ENCODE results near the gene AHSA1.
A peak's percentile ranks its signal among the peaks of the same experiment; 100 is the strongest.
"Not testable (repeated sequence)": the region's sequence is repeated elsewhere in the genome, so short reads cannot be mapped to it uniquely, and the experiment has no call there.

The AHSA1 gene

DNA sequence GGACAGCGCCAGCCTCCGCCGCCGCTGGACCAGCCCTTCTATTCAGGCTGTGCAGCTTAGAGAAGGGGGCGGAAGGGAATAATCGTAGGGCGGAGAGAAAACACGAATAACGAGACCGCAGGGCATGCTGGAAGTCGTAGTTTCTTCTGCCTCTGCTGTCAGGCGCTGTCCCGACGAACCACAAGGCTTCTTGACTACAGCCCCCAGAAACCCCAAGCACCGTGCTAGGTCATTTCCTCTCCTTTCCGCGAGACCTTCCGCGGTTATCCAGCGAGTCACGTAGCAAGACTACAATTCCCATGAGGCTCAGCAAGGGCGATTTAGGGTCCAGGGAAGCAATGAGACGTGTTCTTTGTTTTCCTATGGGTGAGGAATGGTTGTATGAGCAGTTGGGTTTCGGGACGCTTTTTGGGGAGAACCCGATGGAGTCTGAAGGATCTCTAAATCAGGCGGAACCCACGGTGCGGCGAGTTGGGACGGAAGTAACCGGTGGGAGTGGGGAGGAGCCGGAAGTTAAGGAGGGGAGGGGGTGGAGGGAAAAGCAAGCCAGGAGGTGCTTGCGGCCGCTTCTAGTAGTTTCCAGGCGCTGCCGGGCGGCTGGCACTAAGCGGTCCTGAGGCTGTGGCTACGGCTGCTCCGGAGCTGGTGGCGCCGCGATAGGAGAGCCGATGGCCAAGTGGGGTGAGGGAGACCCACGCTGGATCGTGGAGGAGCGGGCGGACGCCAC lies at the start of gene AHSA1, which contains the start of gene VIPAS39:
TSS of gene AHSA1 (plus strand) at position 572 of the 727 bp plus-strand sequence. CDS start at position 669, 97 bp downstream.
TSS of gene VIPAS39 (minus strand) at position 80 of the 727 bp plus-strand sequence. CDS start 3,499 bp downstream, outside the sequence.
- DNase-seq = peak; percentile 98

DNA sequence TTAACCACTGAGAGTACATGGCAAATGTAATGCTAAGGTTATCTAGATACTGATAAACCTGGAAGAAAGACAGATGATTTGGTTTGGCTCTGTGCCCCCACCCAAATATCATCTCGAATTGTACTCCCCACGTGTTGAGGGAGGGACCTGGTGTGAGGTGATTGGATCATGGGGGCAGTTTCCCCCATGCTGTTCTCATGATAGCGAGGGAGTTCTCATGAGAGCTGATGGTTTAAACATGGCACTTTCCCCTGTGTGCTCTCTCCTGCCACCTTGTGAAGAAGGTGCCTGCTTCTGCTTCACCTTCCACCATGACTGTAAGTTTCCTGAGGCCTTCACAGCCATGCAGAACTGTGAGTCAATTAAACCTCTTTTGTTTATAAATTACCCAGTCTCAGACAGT lies 48.8 kb upstream of the AHSA1 start:
- DNase-seq = no peak

DNA sequence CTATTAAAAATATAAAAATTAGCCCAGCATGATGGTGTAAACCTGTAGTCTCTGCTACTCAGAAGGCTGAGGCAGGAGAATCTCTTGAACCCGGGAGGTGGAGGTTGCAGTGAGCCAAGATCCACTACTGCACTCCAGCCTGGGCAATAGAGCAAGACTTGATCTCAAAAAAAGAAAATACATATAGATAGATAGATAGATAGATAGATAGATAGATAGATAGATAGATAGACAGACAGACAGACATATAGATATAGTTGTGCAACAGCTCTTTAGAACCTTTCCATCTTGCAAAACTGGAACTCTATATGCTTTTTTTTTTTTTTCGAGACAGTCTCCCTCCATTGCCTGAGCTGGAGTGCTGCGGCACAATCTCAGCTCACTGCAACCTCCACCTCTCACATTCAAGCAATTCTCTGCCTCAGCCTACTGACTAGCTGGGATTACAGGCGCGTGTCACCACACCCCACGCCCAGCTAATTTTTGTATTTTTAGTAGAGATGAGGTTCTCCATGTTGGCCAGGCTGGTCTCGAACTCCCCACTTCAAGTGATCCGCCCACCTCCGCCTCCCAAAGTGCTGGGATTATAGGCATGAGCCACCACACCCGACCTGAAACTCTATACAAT lies 42.4 kb upstream of the AHSA1 start:
- not testable (repeated sequence) for DNase-seq

DNA sequence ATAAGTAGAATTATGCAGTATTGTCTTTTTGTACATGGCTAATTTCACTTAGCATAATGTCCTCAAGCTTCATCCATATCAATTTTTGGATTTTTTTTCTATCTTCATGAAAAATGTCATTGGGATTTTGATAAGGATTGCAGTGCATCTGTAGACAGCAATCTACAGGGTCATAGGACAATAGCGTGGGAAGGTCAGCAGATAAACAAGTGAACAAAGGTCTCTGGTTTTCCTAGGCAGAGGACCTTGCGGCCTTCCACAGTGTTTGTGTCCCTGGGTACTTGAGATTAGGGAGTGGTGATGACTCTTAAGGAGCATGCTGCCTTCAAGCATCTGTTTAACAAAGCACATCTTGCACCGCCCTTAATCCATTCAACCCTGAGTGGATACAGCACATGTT lies 41.8 kb upstream of the AHSA1 start:
- DNase-seq = not testable (repeated sequence)

DNA sequence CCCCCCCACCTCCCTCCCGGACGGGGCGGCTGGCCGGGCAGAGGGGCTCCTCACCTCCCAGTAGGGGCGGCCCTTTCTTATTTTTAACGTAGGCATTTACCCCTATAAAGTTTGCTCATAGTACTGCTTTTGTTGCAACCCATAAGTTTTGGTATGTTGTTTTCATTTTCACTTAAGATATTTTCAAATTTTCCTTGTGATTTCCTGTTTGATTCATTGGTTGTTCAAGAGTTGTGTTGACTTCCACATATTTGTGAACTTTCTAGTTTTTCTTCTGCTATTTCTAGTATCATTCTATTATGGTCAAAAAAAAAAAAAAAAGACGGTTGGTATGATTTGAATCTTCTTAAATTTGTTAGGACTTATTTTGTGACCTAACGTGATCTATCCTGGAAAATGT lies 41.1 kb upstream of the AHSA1 start:
- no peak for DNase-seq

GRCh38 chr14:77421201-77421600 lies 36.7 kb upstream of the AHSA1 start:
- DNase-seq = no peak

GRCh38 chr14:77423423-77423822 lies 34.5 kb upstream of the AHSA1 start, which contains the start of gene NOXRED1:
Gene NOXRED1, minus strand, starts transcription at chr14:77423523. Its CDS starts 634 bp downstream, at chr14:77422889.
- DNase-seq = no peak

DNA sequence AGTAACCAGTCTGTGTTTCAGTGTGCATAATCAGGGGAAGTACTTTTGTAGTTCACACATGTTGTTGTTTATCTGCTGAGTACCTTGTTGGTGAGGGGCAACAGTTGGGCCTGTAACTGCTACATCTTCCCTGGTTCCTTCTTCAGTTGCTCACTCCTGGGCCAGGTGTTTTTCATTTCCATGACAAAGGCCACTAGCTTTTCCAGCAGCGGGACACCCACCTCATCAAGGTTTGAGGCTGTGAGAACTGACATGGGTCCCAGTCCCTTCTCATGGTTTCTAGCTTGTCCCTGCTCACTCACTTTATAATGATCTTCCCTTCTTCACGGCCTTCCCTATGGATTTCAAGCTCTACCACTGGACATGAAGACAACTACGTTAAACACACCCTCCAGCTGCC lies 33.0 kb upstream of the AHSA1 start:
- no peak for DNase-seq

DNA sequence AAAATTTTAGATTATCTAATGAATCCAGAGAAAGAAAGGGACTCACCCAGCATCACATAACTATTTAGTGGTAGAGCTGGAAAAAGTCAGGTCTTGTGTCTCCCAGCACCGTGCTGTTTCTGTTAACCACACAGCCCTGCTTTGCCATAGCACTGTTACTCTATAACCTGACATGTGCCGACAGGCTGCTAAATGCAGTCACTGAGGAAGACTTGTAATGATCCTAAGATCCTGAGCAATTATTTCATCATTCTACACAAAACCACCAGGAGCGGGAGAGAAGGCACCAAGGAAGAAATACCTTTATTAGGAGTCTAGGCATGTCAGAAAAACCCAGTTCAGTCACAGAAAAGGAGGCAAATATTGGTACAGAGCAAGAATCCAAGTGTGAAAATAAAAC lies 31.5 kb upstream of the AHSA1 start:
- DNase-seq = no peak

- DNase-seq = no peak
Observed at GRCh38 chr14:77436042-77436441, 21.9 kb upstream of the AHSA1 start.

GRCh38 chr14:77438596-77438995 lies 19.3 kb upstream of the AHSA1 start:
- DNase-seq = no peak

GRCh38 chr14:77439861-77440260 lies 18.0 kb upstream of the AHSA1 start:
- no peak for DNase-seq

DNA sequence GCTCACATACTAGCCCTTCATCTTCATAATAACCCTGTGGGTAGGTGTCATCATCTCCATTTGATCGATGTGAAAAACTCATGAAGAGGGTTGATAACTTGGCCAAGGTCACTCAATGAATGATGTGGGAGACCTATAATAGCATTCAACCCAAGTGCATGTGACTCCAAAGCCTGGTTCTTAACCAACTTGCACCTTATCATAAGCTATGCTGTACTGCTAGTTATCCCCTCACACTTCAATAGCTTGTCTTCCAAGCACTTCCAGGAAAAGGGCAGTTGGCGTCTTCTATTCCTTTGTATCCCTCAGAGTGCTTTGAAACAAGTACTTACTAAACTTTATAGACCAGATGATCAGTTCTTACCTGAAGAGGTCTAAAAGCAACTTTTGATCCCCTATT lies 15.7 kb upstream of the AHSA1 start:
- DNase-seq = no peak

DNA sequence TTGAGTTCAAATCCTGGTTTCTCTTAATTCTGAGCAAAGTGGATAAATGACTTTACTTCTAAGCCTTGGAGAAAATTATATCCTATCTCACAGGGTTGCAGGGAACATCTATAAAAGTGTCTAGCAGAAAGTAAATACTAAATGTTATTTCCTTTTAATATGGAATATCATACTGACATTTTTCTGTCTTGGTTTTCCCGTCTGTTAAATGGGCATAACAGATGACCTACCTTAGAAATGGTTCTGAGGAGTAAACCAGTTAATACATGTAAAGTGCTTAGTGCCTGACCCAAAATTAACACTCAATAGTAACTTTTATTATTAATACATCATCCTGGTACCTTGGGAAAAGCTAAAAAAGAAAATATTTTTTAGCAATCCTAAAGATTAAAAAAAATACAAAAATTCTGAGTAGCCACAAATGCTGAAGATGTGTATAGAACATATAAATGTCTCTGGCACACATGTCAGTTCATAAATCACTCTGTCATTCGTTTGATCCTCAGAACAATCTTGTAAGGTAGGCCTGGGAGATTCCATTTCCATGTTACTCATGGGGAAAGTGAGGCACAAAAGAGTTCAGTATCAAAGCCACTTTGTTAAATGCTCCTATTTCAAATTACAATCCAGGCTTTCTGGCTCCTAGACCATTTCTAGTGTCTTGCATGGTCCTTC lies 1.8 kb upstream of the AHSA1 start:
- no peak for DNase-seq

GRCh38 chr14:77457115-77457521 lies 775 bp upstream of the AHSA1 start:
- DNase-seq = peak; percentile 46

DNA sequence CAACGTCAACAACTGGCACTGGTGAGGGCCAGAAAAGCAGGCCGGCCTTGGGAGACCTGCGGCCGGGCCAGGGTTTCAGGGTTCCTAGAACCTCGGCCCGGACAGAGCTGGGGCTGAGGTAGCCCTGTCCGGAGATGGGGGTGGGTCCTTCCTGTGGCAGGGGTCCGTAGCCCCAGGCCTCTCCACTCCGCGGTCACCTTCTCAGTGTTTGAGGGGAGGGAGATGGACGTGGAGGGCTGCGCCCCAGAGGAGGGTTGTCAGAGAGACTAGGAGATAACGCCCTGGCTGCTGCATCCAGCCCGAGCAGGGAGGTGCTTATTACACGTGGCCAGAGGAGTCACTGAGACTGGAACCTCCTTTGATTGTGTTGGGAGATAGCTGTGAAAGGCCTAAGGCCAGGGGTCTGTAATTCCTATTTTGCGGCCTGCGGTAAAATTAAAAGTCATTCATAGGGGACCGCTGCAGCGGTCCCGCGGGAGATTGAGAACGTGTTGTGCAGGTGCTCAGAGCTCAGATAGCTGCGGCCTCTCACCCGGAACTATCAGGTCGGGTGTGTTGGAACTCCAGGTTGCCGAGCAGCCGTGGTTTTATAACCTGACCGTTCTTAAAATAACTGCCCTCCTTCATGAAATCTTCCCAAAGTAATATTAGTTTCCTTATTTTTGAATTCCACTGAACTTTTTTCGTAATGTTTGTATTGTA lies 507 bp downstream of the AHSA1 start:
- DNase-seq = peak; percentile 44

GRCh38 chr14:77459072-77459723 lies 1.3 kb downstream of the AHSA1 start:
- peak; percentile 62 for DNase-seq

DNA sequence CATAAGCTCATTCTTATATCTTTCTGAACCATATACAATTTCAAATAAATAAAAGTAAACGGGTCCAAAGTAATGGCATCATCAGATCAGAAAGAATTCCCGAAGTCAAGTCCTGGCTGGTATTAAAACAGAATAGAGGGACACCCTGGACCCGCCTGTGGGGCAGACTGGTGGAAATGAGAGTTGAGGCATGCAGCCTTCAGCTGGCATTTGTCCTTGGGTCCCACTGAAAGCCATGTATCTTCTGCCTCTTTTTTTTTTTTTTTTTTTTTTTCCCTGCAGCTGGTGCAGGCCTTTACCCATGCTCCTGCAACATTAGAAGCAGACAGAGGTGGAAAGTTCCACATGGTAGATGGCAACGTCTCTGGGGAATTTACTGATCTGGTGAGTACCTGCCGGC lies 9.9 kb downstream of the AHSA1 start:
- DNase-seq = no peak

DNA sequence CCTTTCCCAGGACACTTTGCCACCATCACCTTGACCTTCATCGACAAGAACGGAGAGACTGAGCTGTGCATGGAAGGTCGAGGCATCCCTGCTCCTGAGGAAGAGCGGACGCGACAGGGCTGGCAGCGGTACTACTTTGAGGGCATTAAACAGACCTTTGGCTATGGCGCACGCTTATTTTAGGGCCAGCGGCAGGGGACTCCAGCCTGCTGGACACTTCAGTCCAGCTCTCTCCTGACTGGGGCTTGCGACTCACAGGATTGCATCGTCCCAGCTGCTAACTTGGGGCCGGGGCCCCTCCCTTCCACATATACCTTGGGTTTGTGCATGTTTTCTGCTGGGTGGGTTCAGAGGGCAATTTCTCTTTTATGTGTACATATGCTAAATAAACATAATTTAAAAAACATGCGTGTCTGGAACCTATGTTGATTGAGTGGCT lies 11.2 kb downstream of the AHSA1 start:
- no peak for DNase-seq

DNA sequence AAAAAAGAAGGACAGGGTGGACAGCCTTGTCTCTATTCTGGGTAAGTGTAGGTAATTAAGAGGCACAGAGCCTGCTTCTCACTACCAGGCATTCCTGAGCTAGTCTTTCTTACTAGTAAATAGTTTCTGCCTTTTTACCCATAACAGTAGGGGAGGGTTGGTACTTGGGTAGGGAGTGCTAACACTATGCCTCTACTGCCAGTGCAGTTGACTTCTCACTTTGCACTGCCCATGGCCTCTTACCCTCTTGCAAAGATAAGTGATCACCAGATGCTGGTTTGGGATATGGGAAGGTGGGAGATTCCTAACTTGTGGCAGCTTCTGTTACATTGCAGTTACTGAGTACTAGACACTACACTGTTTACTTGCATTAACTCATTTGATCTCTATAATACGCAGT lies 11.6 kb downstream of the AHSA1 start:
- no peak for DNase-seq

DNA sequence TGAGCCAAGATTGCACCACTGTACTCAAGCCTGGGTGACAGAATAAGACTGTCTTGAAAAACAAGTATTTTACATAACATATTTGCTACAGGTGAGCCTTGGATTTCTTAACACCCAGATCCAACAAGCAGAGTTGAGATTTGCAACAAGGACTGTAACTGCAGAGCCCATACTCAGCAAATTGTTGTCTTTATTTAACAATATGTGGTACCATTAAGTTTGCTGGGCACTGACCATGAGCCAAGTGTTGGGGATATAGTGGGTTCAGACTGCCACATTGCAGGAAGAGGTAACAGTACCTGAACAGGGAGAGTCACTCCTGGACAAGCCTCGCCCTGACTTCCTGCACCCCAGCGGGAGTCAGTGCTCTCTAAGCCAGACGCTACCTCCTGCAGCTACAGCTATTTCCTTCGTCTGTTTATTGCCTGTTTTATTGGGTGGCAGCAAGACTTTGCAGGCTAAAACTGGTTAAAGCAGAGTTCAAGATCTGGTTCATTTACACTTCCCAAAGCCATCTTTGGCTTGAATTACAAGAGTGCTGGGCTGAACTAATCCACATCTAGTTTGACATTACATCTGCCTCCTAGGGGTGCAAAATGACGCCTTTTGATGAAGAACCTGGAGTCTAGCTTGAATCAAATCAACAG lies 12.5 kb downstream of the AHSA1 start:
- DNase-seq = no peak

- no peak for DNase-seq
Observed at GRCh38 chr14:77473921-77474320, 16.0 kb downstream of the AHSA1 start.

All from NCI-H2227 treated with DMSO at 0.1 percent for 48 hours (cell line).